Activated B cell treated with CpG ODN at 0.5 μM for 24 hours (primary cell): ENCODE data around the gene EMX1. TPM values are rescaled to one million over a fixed set of nuclear protein-coding genes. Genes with fewer than 3 reads are reported as not detected.

Source experiments
- ATAC-seq: fragments of 200-7000 bp; cut with Tn5 transposase; one replicate; pipeline ENCODE4 v1.10.0; 2021; ENCODE audit warnings: low read depth, mild to moderate bottlenecking, moderate library complexity
- CTCF ChIA-PET: fragments of 350-600 bp; sonication (Branson Sonifier 250); formaldehyde crosslinking; loops from one replicate; lab custom pipeline; 2021; ENCODE audit warnings: antibody characterized with exemption; lab: Charles Lee
- POLR2A ChIA-PET: fragments of 350-600 bp; sonication (Branson Sonifier 250); formaldehyde crosslinking; loops from one replicate; lab custom pipeline; 2021; ENCODE audit warnings: antibody characterized with exemption; lab: Charles Lee
- DNase-seq: peaks from one replicate; pipeline ENCODE4 v3.0.0; 2022
- H3K27ac Mint-ChIP-seq: one replicate; pipeline ENCODE4 v1.8.0; 2020; ENCODE audit warnings: mixed read lengths
- H3K27me3 Mint-ChIP-seq: one replicate; pipeline ENCODE4 v1.8.0; 2021; ENCODE audit warnings: mixed read lengths
- H3K36me3 Mint-ChIP-seq: one replicate; pipeline ENCODE4 v1.8.0; 2021; ENCODE audit warnings: low read depth, mixed read lengths
- H3K4me1 Mint-ChIP-seq: one replicate; pipeline ENCODE4 v1.8.0; 2021; ENCODE audit warnings: mixed read lengths
- H3K4me3 Mint-ChIP-seq: one replicate; pipeline ENCODE4 v1.8.0; 2020; ENCODE audit warnings: mild to moderate bottlenecking, mixed read lengths
- H3K9me3 Mint-ChIP-seq: one replicate; pipeline ENCODE4 v1.8.0; 2020; ENCODE audit warnings: mixed read lengths
- CTCF ChIP-seq: fragments of 200-600 bp; IDR thresholded peaks from one replicate; pipeline ENCODE4 v1.8.0; 2022; ENCODE audit warnings: antibody characterized with exemption, mild to moderate bottlenecking
- intact Hi-C: fragments of 100-400 bp; cut with micrococcal nuclease; formaldehyde crosslinking; loops from one replicate; pipeline ENCODE4 v1.15.1; 2024
- total RNA-seq: library from RNA; stranded (reverse); gene quantifications from 2 replicates; pipeline ENCODE4 v1.2.3, GENCODE V29; 2022

Gene EMX1
- total RNA-seq, 1 donor from 2014 or later: 0.22 TPM

GRCh38 chr2:72961853-72962468 lies 44.6 kb downstream of the EMX1 start:
- no peak overlapping the region for H3K27ac Mint-ChIP-seq
- ChIA-PET CTCF (no interaction called here), POLR2A (no interaction called here)
- H3K4me3 Mint-ChIP-seq: no peak overlapping the region
- no peak for TF ChIP-seq CTCF
- H3K4me1 Mint-ChIP-seq: no peaks in the 10 kb centered on the region
- no peaks in the 10 kb centered on the region for H3K27me3 Mint-ChIP-seq
- DNase-seq (no peak), ATAC-seq (no peak)
- intact Hi-C loops: no loop called here
- H3K36me3 Mint-ChIP-seq: no peaks in the 10 kb centered on the region
- H3K9me3 Mint-ChIP-seq: no peaks in the 10 kb centered on the region

- ChIA-PET POLR2A (no interaction called here), CTCF (no interaction called here)
- no peak overlapping the region for H3K4me3 Mint-ChIP-seq
- H3K27me3 Mint-ChIP-seq: no peaks in the 10 kb centered on the region
- no peaks in the 10 kb centered on the region for H3K4me1 Mint-ChIP-seq
- no peak overlapping the region for H3K27ac Mint-ChIP-seq
- no peak for TF ChIP-seq CTCF
- no peaks in the 10 kb centered on the region for H3K9me3 Mint-ChIP-seq
- intact Hi-C loops: no loop called here
- no peak for ATAC-seq
- no peak for DNase-seq
- H3K36me3 Mint-ChIP-seq: no peaks in the 10 kb centered on the region
These were observed 45.6 kb downstream of the EMX1 start for GRCh38 chr2:72962911-72963310.

DNA sequence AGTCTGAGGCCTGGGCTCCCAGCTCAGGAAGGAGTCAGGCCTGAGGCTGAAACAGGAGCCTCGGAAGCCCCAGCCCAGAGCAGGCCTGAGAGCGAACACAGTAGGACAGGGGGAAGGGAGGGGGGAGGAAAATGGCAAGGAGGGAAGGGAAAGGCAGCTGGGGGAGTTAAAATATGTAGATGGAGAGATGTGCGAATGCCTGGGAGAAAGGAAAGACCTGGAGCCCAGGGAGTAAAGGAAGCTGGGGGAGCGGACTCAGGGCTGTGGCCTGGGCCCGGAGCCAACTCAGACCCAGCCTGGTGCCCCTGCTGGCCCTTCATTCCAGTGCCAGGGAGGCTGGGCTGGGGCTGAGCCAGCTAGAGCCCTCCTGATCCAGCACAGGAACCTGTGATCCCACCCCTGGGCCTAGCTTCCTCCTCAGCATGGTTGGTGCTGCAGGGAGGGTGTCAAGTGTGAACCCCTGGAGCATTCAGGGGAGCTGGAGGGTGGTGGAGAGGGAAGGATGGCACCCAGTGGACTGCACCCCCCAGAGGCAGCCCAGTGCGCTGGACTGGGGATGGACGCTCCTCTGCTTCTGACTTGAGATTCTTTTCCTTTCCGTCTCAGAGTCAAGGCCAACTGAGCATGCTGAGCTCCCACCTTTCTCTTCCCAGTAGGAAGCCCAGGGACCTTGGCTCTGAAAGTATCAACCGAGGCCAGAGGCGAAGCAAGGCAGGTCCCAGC lies 46.3 kb downstream of the EMX1 start:
- Mint-ChIP-seq H3K27me3 (no peaks in the 10 kb centered on the region), H3K4me1 (no peaks in the 10 kb centered on the region), H3K27ac (no peak overlapping the region), H3K9me3 (no peaks in the 10 kb centered on the region), H3K4me3 (no peak overlapping the region), H3K36me3 (no peaks in the 10 kb centered on the region)
- ATAC-seq: no peak
- CTCF ChIA-PET: no interaction called here
- POLR2A ChIA-PET: no interaction called here
- DNase-seq: no peak
- TF ChIP-seq CTCF: no peak
- intact Hi-C loops: no loop called here

GRCh38 chr2:72964146-72964525 lies 46.8 kb downstream of the EMX1 start:
- ATAC-seq (no peak), DNase-seq (no peak)
- Mint-ChIP-seq H3K36me3 (no peaks in the 10 kb centered on the region), H3K4me3 (no peak overlapping the region), H3K27ac (no peak overlapping the region), H3K4me1 (no peaks in the 10 kb centered on the region), H3K9me3 (no peaks in the 10 kb centered on the region), H3K27me3 (no peaks in the 10 kb centered on the region)
- ChIA-PET CTCF (no interaction called here), POLR2A (no interaction called here)
- intact Hi-C loops: no loop called here
- no peak for TF ChIP-seq CTCF

- DNase-seq (no peak), ATAC-seq (no peak)
- Mint-ChIP-seq H3K27me3 (no peaks in the 10 kb centered on the region), H3K9me3 (no peaks in the 10 kb centered on the region), H3K4me1 (no peaks in the 10 kb centered on the region), H3K27ac (no peak overlapping the region), H3K4me3 (no peak overlapping the region), H3K36me3 (no peaks in the 10 kb centered on the region)
- TF ChIP-seq CTCF: no peak
- intact Hi-C loops: no loop called here
- ChIA-PET POLR2A (no interaction called here), CTCF (no interaction called here)
These were observed 47.7 kb downstream of the EMX1 start for GRCh38 chr2:72965016-72965415.
